Colon (tissue), 2 donors: ENCODE measurements around the gene ANTKMT.

Source experiments
- FAIRE-seq: peaks from 2 replicates; lab custom pipeline; 2012; peaks lifted over from hg19 to GRCh38; lab: Jason Lieb, UNC
- donor health status: control.
- donor health status: control.

The ANTKMT gene

GRCh38 chr16:715477-716199 is 5.3 kb upstream of the ANTKMT start:
- no peak for FAIRE-seq

- no peak for FAIRE-seq
Observed at GRCh38 chr16:716200-716568, 4.8 kb upstream of the ANTKMT start.

- FAIRE-seq: no peak
Observed at GRCh38 chr16:716768-717325, 4.1 kb upstream of the ANTKMT start.

GRCh38 chr16:717450-718245 is 3.3 kb upstream of the ANTKMT start:
- no peak for FAIRE-seq

- FAIRE-seq: no peak
Observed at GRCh38 chr16:718389-718788, 2.6 kb upstream of the ANTKMT start.

GRCh38 chr16:718922-719321 is 2.0 kb upstream of the ANTKMT start:
- no peak for FAIRE-seq

GRCh38 chr16:719815-720446 is 1.0 kb upstream of the ANTKMT start:
- FAIRE-seq: no peak

GRCh38 chr16:720447-720989 is 428 bp upstream of the ANTKMT start:
- FAIRE-seq: no peak

GRCh38 chr16:721765-722540 is 1.0 kb downstream of the ANTKMT start:
- FAIRE-seq: no peak

GRCh38 chr16:722835-723633 is 2.1 kb downstream of the ANTKMT start:
- FAIRE-seq: no peak

GRCh38 chr16:723695-724094 is 2.7 kb downstream of the ANTKMT start:
- no peak for FAIRE-seq

GRCh38 chr16:724188-725040 is 3.5 kb downstream of the ANTKMT start:
- FAIRE-seq: no peak

- no peak for FAIRE-seq
Observed at GRCh38 chr16:725041-725376, 4.1 kb downstream of the ANTKMT start.

GRCh38 chr16:725463-726187 is 4.7 kb downstream of the ANTKMT start:
- FAIRE-seq: no peak

GRCh38 chr16:726188-726437 is 5.2 kb downstream of the ANTKMT start:
- no peak for FAIRE-seq

GRCh38 chr16:726438-727290 is 5.7 kb downstream of the ANTKMT start, which contains the start of the genes CCDC78 and HAGHL:
CCDC78 (minus strand) TSS chr16:726443; CDS start chr16:726367, 76 bp downstream.
HAGHL (plus strand) TSS chr16:727106; CDS start chr16:727510, 404 bp downstream.
- no peak for FAIRE-seq

- FAIRE-seq: no peak
Observed at GRCh38 chr16:727291-727977, 6.5 kb downstream of the ANTKMT start.
